NCI-H345 (cell line): ENCODE measurements around the gene KCNK17.

Source experiments
- DNase-seq: peaks from one replicate; lab custom pipeline; 2025; lab: John Stamatoyannopoulos, UW

KCNK17 gene

GRCh38 chr6:39266782-39267355 is 47.4 kb downstream of the KCNK17 start:
- no peak for DNase-seq

- DNase-seq = peak; percentile 78
Measured at GRCh38 chr6:39266375-39266774, 47.8 kb downstream of the KCNK17 start.

- DNase-seq = no peak
Measured at GRCh38 chr6:39263303-39264037, 50.7 kb downstream of the KCNK17 start.

GRCh38 chr6:39261751-39262150 is 52.5 kb downstream of the KCNK17 start:
- no peak for DNase-seq

- no peak for DNase-seq
Measured at GRCh38 chr6:39260953-39261352, 53.3 kb downstream of the KCNK17 start.

GRCh38 chr6:39260456-39260855 is 53.8 kb downstream of the KCNK17 start:
- DNase-seq = no peak

- no peak for DNase-seq
Measured at GRCh38 chr6:39256294-39256940, 57.8 kb downstream of the KCNK17 start.

GRCh38 chr6:39254999-39255535 is 59.2 kb downstream of the KCNK17 start:
- no peak for DNase-seq

GRCh38 chr6:39251406-39251805 is 62.8 kb downstream of the KCNK17 start:
- DNase-seq = peak; percentile 72

- DNase-seq = no peak
Measured at GRCh38 chr6:39250507-39250906, 63.7 kb downstream of the KCNK17 start.

GRCh38 chr6:39249278-39249677 is 64.9 kb downstream of the KCNK17 start:
- no peak for DNase-seq
